GM21526 (cell line): ENCODE measurements around the gene MRPL12.

ENCODE experiments used
- ATAC-seq: cut with Tn5 transposase; IDR thresholded peaks from one replicate; pipeline ENCODE4 v1.9.1; 2021; ENCODE audit warnings: moderate library complexity; ENCODE audit not compliant: unreplicated experiment, low FRiP score

MRPL12 gene

DNA sequence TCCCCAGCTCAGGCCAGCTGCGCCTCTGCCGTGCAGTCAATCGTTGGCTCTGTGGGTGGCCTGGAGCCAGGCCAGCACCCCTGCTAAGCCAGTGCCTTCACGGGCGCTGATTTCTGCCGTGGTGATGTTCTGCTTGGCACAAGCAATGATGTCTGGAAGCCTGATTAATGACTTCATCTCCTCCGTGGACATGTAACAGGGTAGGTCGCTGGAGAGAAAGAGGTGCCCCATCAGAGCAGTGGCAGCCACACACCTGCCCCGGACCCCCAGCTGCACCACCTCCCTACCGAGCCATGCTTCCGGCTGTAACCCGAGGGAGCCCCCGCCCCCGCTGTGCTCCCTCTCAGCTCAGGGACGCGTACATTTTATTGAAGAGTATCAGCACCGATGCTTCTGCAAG lies 21.5 kb upstream of the MRPL12 start:
- ATAC-seq: no peak

- no peak for ATAC-seq
Observed at GRCh38 chr17:81682565-81683207, 20.5 kb upstream of the MRPL12 start.

GRCh38 chr17:81683208-81683583 lies 20.0 kb upstream of the MRPL12 start:
- peak; percentile 10 for ATAC-seq

DNA sequence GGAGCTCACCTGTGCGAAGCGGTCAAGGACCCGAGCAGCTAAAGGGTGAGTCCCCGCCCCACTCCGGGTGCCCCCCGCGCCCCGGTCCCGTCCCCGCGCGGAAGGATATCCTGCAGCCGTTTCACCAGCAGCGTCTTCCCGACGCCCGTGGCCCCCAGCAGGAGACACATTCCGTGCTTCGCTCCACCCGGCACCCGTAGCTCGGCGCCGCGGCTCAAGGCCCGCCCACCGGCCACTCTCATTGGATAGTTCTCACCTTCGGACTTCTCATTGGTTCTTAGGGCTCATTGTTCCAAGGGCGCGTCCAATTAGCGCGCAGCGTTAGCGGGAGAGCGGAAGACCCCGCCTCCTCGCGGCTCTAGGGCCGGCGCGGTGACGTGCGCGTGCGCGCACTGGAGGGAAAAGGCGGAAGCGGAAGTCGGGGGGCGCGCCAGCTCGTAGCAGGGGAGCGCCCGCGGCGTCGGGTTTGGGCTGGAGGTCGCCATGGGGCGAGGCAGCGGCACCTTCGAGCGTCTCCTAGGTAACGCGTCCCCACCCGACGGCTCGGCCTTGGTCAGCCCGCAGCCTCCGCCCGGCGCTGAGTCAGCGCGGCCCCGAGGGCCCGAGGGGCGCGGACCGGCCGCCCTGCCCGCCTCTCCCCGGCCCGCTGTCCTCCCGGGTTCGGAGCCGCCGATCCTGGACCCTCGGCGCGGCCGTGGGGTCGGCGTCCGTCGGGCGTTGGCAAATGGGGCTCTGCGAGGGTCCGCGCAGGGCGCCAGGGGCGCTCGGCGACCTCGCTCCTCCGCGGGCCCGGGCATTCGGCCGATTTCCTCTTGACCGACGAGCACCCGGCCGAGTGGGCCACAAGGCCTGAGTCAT lies 19.4 kb upstream of the MRPL12 start, which contains the start of the genes ARL16 and HGS:
ARL16 (minus strand) TSS at position 214 of the 858 bp plus-strand sequence; CDS start at position 170, 44 bp downstream.
HGS (plus strand) TSS at position 428 of the 858 bp plus-strand sequence; CDS start at position 484, 56 bp downstream.
- peak; percentile 86 for ATAC-seq

- no peak for ATAC-seq
Observed at GRCh38 chr17:81684442-81684911, 18.7 kb upstream of the MRPL12 start.

GRCh38 chr17:81685108-81685507 lies 18.1 kb upstream of the MRPL12 start:
- no peak for ATAC-seq

- ATAC-seq: no peak
Observed at GRCh38 chr17:81686614-81687013, 16.6 kb upstream of the MRPL12 start.

DNA sequence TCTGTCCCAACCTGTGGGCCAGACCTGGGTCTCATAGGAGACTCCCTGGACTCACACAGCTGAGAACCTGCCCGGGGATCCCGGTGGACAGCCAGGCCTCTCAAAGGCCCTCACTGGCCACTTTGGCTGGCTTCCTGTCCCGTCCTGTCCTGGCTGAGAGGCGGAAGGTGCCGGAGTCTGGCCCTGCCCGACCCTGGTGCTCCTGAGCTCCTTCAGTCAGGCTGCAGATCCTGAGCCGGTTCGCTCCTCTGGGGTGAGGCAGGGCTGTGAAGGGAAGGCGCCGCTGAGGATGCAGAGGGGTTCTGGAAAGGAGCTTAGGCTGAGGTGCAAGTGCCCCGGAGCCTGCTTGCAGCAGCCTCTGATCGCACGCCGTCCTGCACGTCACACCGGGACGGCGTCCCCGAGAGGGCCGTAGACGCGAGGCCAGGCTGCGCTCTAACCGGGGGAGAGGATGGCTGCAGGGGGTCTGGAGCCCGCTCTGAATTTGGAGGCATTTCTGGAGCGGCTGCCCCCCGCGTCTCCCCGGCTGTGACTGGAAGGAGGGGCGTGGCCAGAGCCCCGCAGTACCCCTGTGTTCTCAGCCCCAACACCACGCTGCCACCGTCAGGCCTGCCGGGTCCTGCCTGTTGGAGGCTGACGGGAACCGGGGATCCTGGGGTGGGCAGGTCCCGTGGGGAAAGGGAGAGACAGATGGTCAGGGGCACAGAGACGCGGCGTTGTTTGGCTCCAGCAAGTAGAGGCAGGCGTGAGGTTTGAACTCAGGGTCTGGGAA lies 15.2 kb upstream of the MRPL12 start:
- no peak for ATAC-seq

- no peak for ATAC-seq
Observed at GRCh38 chr17:81688616-81689015, 14.6 kb upstream of the MRPL12 start.

- no peak for ATAC-seq
Observed at GRCh38 chr17:81690066-81690465, 13.1 kb upstream of the MRPL12 start.

GRCh38 chr17:81690549-81690948 lies 12.6 kb upstream of the MRPL12 start:
- no peak for ATAC-seq

GRCh38 chr17:81691196-81691595 lies 12.0 kb upstream of the MRPL12 start:
- no peak for ATAC-seq

DNA sequence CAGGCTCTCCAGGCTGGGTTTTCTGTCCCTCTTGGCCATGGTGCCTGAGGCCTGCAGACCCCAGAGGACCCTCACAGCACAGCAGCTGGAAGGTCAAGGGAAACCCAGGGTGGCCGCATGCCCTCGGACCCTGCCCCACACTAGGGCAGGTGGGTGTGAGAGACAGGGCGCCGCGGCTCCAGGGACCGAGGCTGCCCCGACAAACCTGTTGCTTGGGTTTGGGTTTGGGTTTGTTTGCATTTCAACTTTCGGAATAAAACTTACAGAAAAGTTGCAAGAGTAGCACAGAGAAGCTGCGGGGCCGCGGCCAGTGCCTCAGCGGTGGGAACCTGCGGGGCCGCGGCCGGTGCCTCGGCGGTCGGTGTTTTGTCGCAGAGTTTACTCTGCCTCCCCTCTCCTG lies 11.6 kb upstream of the MRPL12 start:
- no peak for ATAC-seq

DNA sequence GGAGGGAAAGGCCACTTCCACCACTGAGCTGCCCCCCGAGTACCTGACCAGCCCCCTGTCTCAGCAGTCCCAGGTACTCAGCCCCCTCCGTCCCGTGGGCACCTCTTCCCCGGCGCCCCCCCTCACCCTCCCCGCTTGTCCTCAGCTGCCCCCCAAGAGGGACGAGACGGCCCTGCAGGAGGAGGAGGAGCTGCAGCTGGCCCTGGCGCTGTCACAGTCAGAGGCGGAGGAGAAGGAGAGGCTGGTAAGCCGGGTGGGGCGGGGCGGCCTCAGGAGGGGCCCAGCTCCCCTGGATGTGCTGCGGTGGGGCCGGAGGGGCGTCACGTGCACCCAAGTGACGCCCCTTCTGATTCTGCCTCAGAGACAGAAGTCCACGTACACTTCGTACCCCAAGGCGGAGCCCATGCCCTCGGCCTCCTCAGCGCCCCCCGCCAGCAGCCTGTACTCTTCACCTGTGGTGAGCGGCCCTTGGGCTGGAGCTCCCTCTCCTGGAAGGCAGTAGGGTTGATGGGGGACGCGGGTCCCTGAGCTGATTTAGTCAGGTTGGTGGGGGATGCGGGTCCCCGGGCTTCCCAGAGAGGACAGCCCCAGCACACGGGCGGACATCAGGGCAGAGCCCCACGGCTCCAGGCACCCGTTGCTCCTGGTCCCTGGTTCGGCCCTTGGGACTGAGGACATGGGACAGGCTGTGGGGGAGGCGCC lies 9.5 kb upstream of the MRPL12 start:
- ATAC-seq: no peak

DNA sequence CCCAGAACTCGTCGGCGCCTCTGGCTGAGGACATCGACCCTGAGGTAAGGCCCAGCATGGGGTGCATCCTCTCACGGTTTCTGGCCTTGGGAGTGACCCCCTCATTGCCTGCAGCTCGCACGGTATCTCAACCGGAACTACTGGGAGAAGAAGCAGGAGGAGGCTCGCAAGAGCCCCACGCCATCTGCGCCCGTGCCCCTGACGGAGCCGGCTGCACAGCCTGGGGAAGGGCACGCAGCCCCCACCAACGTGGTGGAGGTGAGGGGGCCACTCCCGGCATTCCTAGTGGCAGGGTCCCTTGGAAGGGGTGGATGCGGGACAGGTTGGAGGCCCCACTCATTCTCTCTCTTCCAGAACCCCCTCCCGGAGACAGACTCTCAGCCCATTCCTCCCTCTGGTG lies 8.4 kb upstream of the MRPL12 start:
- ATAC-seq: no peak

- no peak for ATAC-seq
Observed at GRCh38 chr17:81695211-81695610, 8.0 kb upstream of the MRPL12 start.

GRCh38 chr17:81695801-81696200 lies 7.4 kb upstream of the MRPL12 start:
- no peak for ATAC-seq

- no peak for ATAC-seq
Observed at GRCh38 chr17:81696218-81696941, 6.8 kb upstream of the MRPL12 start.

GRCh38 chr17:81697261-81698044 lies 5.7 kb upstream of the MRPL12 start:
- no peak for ATAC-seq
